Pancreas (tissue), 10 donors: ENCODE measurements around the gene OSBPL2. TPM values are rescaled to one million over a fixed set of nuclear protein-coding genes. Genes with fewer than 3 reads are reported as not detected.

Source experiments
- ATAC-seq, 4 donors: fragments of 200-7000 bp; cut with Tn5 transposase; one replicate each; pipeline versions ENCODE4 v1.8.0 to v1.9.1; 2020; ENCODE audit warnings: mild to moderate bottlenecking in 4 of 4, moderate library complexity in 4 of 4
- DNase-seq, 6 donors: peaks; one replicate each; pipeline ENCODE4 v3.0.0-alpha.2; 2020
- FAIRE-seq: peaks from 2 replicates; lab custom pipeline; 2012; peaks lifted over from hg19 to GRCh38; lab: Jason Lieb, UNC
- H3K27ac ChIP-seq, 4 donors: fragments of 200-600 bp; sonication (generic); 1 replicate in 3 of 4; 2 replicates in 1 of 4; pipeline versions ENCODE4 v1.5.0 to v1.8.0; 2020
- H3K27me3 ChIP-seq, 4 donors: fragments of 200-600 bp; one replicate each; pipeline ENCODE4 v1.8.0; 2021
- H3K36me3 ChIP-seq, 3 donors: fragments of 200-600 bp; sonication (generic) in 1 of 3; one replicate each; pipeline versions ENCODE4 v1.5.0 to v1.8.0; 2020 to 2021
- H3K4me1 ChIP-seq, 3 donors: fragments of 200-600 bp; one replicate each; pipeline ENCODE4 v1.8.0; 2021
- H3K4me3 ChIP-seq, 4 donors: fragments of 200-600 bp; sonication (generic) in 2 of 4; one replicate each; pipeline versions ENCODE4 v1.5.0 to v1.8.0; 2020 to 2021
- H3K9me3 ChIP-seq, 4 donors: fragments of 200-600 bp; one replicate each; pipeline ENCODE4 v1.8.0; 2021
- CTCF ChIP-seq, 4 donors: fragments of 200-600 bp; sonication (generic) in 3 of 4; IDR thresholded peaks; one replicate each; pipeline versions ENCODE4 v1.5.0 to v1.8.0; 2021; ENCODE audit warnings: antibody characterized with exemption in 4 of 4
- WGBS, 2 donors: extraction: QIAGEN DNeasy Blood & Tissue Kit; methylation state at CpG; one replicate each; pipeline ENCODE4 v1.1.7; 2013; 5-methylcytosine and 5-hydroxymethylcytosine counted together
- intact Hi-C, 3 donors: fragments of 100-400 bp; cut with DNase I; formaldehyde crosslinking; loops; one replicate each; pipeline versions ENCODE4 v1.11.1 to v1.14.2; 2022
- polyA plus RNA-seq, 2 donors: library from polyadenylated mRNA; stranded (reverse); fragments of 200-250 nt; gene quantifications; one replicate each; pipeline ENCODE4 v1.2.3, GENCODE V29; 2013
- total RNA-seq, 6 donors: library from RNA; stranded (reverse); fragmentation: NEBNext Ultra II Directional in 4 of 6; extraction: Animal tissue kit (Norgen Biotek cat#: 25700) in 4 of 6; gene quantifications; one replicate each; pipeline versions ENCODE4 v1.2.1 to v1.2.4, GENCODE V29; 2021 to 2023
- donor health status: healthy with polysubstance abuse.
- donor health status: DM: no; HTN: no; CAD: no; lungs with moderate emphysema.
- donor health status: DM: no; HTN: no; CAD: no.
- donor health status: control.
- donor health status: control.
- donor health status: Bipolar disorder and iron deficiency.
- donor health status: DM: yes; HTN: yes; CAD: no.
- donor health status: DM: no; HTN: no; CAD: no.
- donor health status: DM: no; HTN: no; CAD: no.
- donor health status: DM: yes; HTN: yes; CAD: no.

OSBPL2 gene
- total and polyA plus RNA-seq, 8 donors = 33.3 to 56.8 (median 47.0) TPM

GRCh38 chr20:62234339-62234738 lies 4.0 kb upstream of the OSBPL2 start:
- peaks cover 0 to 20% (median 11%) of the 10 kb centered on the region in 3 donors for H3K4me1 ChIP-seq
- no peaks in the 10 kb centered on the region for H3K36me3 ChIP-seq
- H3K4me3 ChIP-seq = no peak overlapping the region
- intact Hi-C loops = no loop called here
- ATAC-seq = peak in 1 of 4 donors; percentile 15
- 24 to 65% methylated on average over 5 of the region's 5 CpGs for WGBS, 2 donors
- no peaks in the 10 kb centered on the region for H3K9me3 ChIP-seq
- DNase-seq = peak in 2 of 6 donors; percentile 58 to 73
- H3K27ac ChIP-seq = no peak overlapping the region
- no peak for TF ChIP-seq CTCF (IDR thresholded peaks at IDR 0.05)
- no peaks in the 10 kb centered on the region for H3K27me3 ChIP-seq
- FAIRE-seq = no peak

- ATAC-seq = no peak
Measured at GRCh38 chr20:62235001-62235776, 3.1 kb upstream of the OSBPL2 start.

GRCh38 chr20:62235777-62236157 lies 2.6 kb upstream of the OSBPL2 start:
- FAIRE-seq (no peak), ATAC-seq (no peak), DNase-seq (peak in 2 of 6 donors; percentile 27 to 61)
- WGBS, 2 donors = 90 to 95% methylated on average over 9 of the region's 9 CpGs
- H3K27me3 ChIP-seq = no peaks in the 10 kb centered on the region
- H3K27ac ChIP-seq = no peak overlapping the region
- H3K9me3 ChIP-seq = no peaks in the 10 kb centered on the region
- no peak for TF ChIP-seq CTCF (IDR thresholded peaks at IDR 0.05)
- H3K4me1 ChIP-seq = peaks cover 9 to 28% (median 11%) of the 10 kb centered on the region in 3 donors
- intact Hi-C loops = no loop called here
- no peaks in the 10 kb centered on the region for H3K36me3 ChIP-seq
- H3K4me3 ChIP-seq = no peak overlapping the region

More at GRCh38 chr20:62235001-62235776, 3.1 kb upstream of the OSBPL2 start:
- Histone ChIP-seq H3K27ac (no peak overlapping the region), H3K4me3 (no peak overlapping the region), H3K9me3 (no peaks in the 10 kb centered on the region), H3K27me3 (no peaks in the 10 kb centered on the region), H3K4me1 (peaks cover 3 to 23% (median 11%) of the 10 kb centered on the region in 3 donors), H3K36me3 (no peaks in the 10 kb centered on the region)
- no peak for FAIRE-seq
- WGBS, 2 donors = 45 to 77% methylated on average over 16 of the region's 16 CpGs
- TF ChIP-seq CTCF (IDR thresholded peaks at IDR 0.05) = no peak
- intact Hi-C loops = no loop called here
- DNase-seq = peak in 3 of 6 donors; percentile 59 to 72 (median 63)

GRCh38 chr20:62236200-62236599 lies 2.1 kb upstream of the OSBPL2 start:
- Histone ChIP-seq H3K4me3 (no peak overlapping the region), H3K27me3 (no peaks in the 10 kb centered on the region), H3K4me1 (peaks cover 13 to 31% (median 14%) of the 10 kb centered on the region in 3 donors), H3K36me3 (no peaks in the 10 kb centered on the region), H3K27ac (no peak overlapping the region), H3K9me3 (no peaks in the 10 kb centered on the region)
- FAIRE-seq = no peak
- no peak for ATAC-seq
- TF ChIP-seq CTCF (IDR thresholded peaks at IDR 0.05) = no peak
- 66% methylated on average over 6 of the region's 6 CpGs for WGBS, 2 donors
- peak in 2 of 6 donors; percentile 62 to 69 for DNase-seq
- intact Hi-C loops = no loop called here
